Neuronal stem cell (in vitro differentiated cells): ENCODE data around the gene FAM107A.
A peak's percentile ranks its signal among the peaks of the same experiment; 100 is the strongest.

Experiments
- DNase-seq: peaks from one replicate; pipeline ENCODE4 v3.0.0-alpha.2; 2013; ENCODE audit warnings: low spot score
- H2AFZ ChIP-seq: one replicate; pipeline ENCODE4 v1.6.1; 2013; ENCODE audit warnings: mild to moderate bottlenecking, low read length, inconsistent platforms
- H2AK5ac ChIP-seq: 2 replicates; pipeline ENCODE4 v1.6.1; 2013; ENCODE audit warnings: low read depth, mild to moderate bottlenecking, inconsistent platforms, low read length, moderate library complexity, mixed read lengths
- H2BK120ac ChIP-seq: 2 replicates; pipeline ENCODE4 v1.6.1; 2013; ENCODE audit warnings: low read depth, mild to moderate bottlenecking, inconsistent platforms, low read length, moderate library complexity, mixed read lengths
- H2BK12ac ChIP-seq: one replicate; pipeline ENCODE4 v1.6.1; 2013; ENCODE audit warnings: low read length, inconsistent platforms
- H2BK15ac ChIP-seq: 2 replicates; pipeline ENCODE4 v1.6.1; 2013; ENCODE audit warnings: mild to moderate bottlenecking, low read length, inconsistent platforms, mixed read lengths
- H2BK5ac ChIP-seq: one replicate; pipeline ENCODE4 v1.6.1; 2013; ENCODE audit warnings: inconsistent platforms, mild to moderate bottlenecking, low read length, moderate library complexity
- H3K14ac ChIP-seq: one replicate; pipeline ENCODE4 v1.6.1; 2013; ENCODE audit warnings: low read length, inconsistent platforms
- H3K18ac ChIP-seq: 2 replicates; pipeline ENCODE4 v1.6.1; 2013; ENCODE audit warnings: low read length, inconsistent platforms
- H3K23ac ChIP-seq: 2 replicates; pipeline ENCODE4 v1.6.1; 2013; ENCODE audit warnings: low read depth, mild to moderate bottlenecking, mixed read lengths, low read length, inconsistent platforms; ENCODE audit not compliant: poor library complexity
- H3K27ac ChIP-seq: replicated peaks from 3 replicates; pipeline ENCODE4 v1.5.1; 2013; ENCODE audit warnings: low read length, inconsistent platforms
- H3K27me3 ChIP-seq, 3 experiments: 2 replicates each; pipeline ENCODE4 v1.6.1; 2013; ENCODE audit warnings: low read length in 3 of 3, mild to moderate bottlenecking in 2 of 3, inconsistent platforms in 1 of 3, low read depth in 1 of 3, mixed read lengths in 1 of 3, moderate library complexity in 1 of 3; ENCODE audit not compliant: control insufficient read depth in 3 of 3, insufficient read depth in 3 of 3
- H3K36me3 ChIP-seq, 2 donors: replicated peaks in 1 of 2; 2 replicates each; pipeline ENCODE4 v1.6.1; 2013; ENCODE audit warnings: low read length in 2 of 2; ENCODE audit not compliant: control insufficient read depth in 2 of 2, insufficient read depth in 2 of 2
- H3K4ac ChIP-seq: 2 replicates; pipeline ENCODE4 v1.6.1; 2013; ENCODE audit warnings: inconsistent platforms, mild to moderate bottlenecking, low read length, moderate library complexity
- H3K4me1 ChIP-seq, 2 donors: 1 replicate in 1 of 2; 2 replicates in 1 of 2; pipeline ENCODE4 v1.6.1; 2013; ENCODE audit warnings: low read length in 2 of 2, low read depth in 1 of 2; ENCODE audit not compliant: control insufficient read depth in 2 of 2, insufficient read depth in 1 of 2
- H3K4me2 ChIP-seq: one replicate; pipeline ENCODE4 v1.6.1; 2013; ENCODE audit warnings: mild to moderate bottlenecking, low read length, inconsistent platforms; ENCODE audit not compliant: insufficient read depth, poor library complexity, severe bottlenecking
- H3K4me3 ChIP-seq, 2 donors: 2 replicates each; pipeline ENCODE4 v1.5.1; 2013; ENCODE audit warnings: low read length in 2 of 2, mild to moderate bottlenecking in 2 of 2, inconsistent platforms in 1 of 2, moderate library complexity in 1 of 2
- H3K79me1 ChIP-seq: one replicate; pipeline ENCODE4 v1.6.1; 2013; ENCODE audit warnings: low read depth, mild to moderate bottlenecking, inconsistent platforms, low read length, moderate library complexity
- H3K9ac ChIP-seq: one replicate; pipeline ENCODE4 v1.6.1; 2013; ENCODE audit warnings: mild to moderate bottlenecking, low read depth, low read length, inconsistent platforms; ENCODE audit not compliant: poor library complexity
- H3K9me3 ChIP-seq, 2 donors: replicated peaks in 1 of 2; 2 replicates each; pipeline versions ENCODE3 to v1.6.1; 2013; ENCODE audit warnings: low read length in 2 of 2, mild to moderate bottlenecking in 2 of 2, inconsistent platforms in 1 of 2, low read depth in 1 of 2, mixed read lengths in 1 of 2, moderate library complexity in 1 of 2; ENCODE audit not compliant: control insufficient read depth in 2 of 2, insufficient read depth in 1 of 2
- H4K8ac ChIP-seq: one replicate; pipeline ENCODE4 v1.6.1; 2013; ENCODE audit warnings: low read depth, mild to moderate bottlenecking, inconsistent platforms, low read length, moderate library complexity
- H4K91ac ChIP-seq: one replicate; pipeline ENCODE4 v1.6.1; 2013; ENCODE audit warnings: low read length, low read depth, mild to moderate bottlenecking, inconsistent platforms; ENCODE audit not compliant: poor library complexity
- WGBS, 2 donors: extraction: QIAGEN DNeasy Blood & Tissue Kit; methylation state at CpG; one replicate each; pipeline ENCODE4 v1.1.7; 2013; ENCODE audit warnings: missing lambda C conversion rate in 2 of 2, mixed read lengths in 1 of 2; ENCODE audit not compliant: insufficient read length in 2 of 2, insufficient replicate concordance in 1 of 2; ENCODE audit errors: extremely low coverage in 2 of 2; 5-methylcytosine and 5-hydroxymethylcytosine counted together

FAM107A gene

DNA sequence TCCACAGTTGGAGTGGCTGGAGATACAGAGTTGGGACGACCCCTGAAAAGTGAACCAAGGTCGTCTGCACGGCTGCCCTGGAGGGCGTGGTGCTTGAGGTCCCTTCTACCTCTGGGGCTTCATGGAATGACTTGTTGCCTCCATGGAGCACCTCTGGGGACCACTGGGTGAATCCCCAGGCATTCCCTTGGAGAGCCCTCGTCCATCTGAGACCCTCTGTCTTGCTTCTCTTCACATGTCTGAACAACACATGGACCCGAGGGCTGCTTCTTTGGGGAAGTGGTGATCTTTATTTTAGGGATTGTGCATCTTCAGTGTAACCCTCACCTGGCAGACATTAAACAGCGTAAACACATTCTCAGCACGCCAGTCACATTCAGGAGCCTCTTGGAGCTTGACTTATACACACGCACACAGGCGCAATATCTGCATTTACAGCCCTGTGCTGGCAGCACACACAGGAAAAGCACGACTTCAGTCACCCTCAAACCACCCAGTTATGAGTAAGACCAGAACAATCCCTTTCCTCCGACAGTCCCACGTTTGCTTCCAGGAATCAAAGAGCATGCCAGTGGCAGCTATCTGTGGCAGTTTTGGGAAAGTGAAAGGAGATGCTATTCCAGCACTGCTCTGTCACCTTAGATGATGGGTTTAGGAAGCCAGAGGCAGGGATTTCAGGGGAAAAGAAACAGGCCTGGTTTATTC is 12.6 kb downstream of the FAM107A start:
- Histone ChIP-seq H2AFZ (peak overlapping the region; percentile 58), H3K9ac (no peak overlapping the region), H3K4ac (peak overlapping the region; percentile 19), H3K27me3 (no peaks in the 10 kb centered on the region), H3K14ac (no peak overlapping the region), H2BK5ac (peak overlapping the region; percentile 14), H3K4me2 (no peak overlapping the region), H3K23ac (no peak overlapping the region), H3K36me3 (no peaks in the 10 kb centered on the region), H4K8ac (no peak overlapping the region), H2BK120ac (no peak overlapping the region), H4K91ac (peak overlapping the region; percentile 27), H2AK5ac (peak overlapping the region; percentile 47), H3K18ac (peak overlapping the region; percentile 57), H3K4me1 (peaks cover 11 to 20% of the 10 kb centered on the region in 2 donors), H3K79me1 (no peaks in the 10 kb centered on the region), H2BK12ac (peak overlapping the region; percentile 30), H3K27ac (peak overlapping the region; percentile 18), H3K4me3 (no peak overlapping the region), H2BK15ac (peak overlapping the region; percentile 81), H3K9me3 (peaks cover 0 to 6% of the 10 kb centered on the region in 2 donors)
- DNase-seq, result no peak
- no CpG with 5 or more reads among the region's 13 CpGs for WGBS, 2 donors

DNA sequence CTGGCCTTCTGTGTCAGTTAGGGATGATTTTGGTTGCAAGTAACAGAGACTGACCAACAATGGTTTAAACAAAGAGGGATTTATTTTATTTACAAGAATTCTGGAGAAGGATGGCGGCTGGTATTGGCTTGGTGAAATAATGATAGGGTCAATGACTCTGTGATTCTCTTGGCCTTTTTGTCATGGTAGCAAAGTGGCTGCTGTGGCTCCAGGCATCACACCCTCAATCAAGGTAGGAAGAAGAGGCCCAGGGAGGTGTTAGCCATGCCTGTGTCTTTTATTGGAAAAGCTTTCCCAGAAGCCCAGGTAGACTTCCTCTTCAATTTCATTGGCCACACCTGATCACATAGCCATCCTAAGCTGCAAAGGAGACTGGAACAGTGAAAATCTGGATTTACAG is 13.1 kb downstream of the FAM107A start:
- peaks cover 0 to 6% of the 10 kb centered on the region in 2 donors for H3K9me3 ChIP-seq
- H3K36me3 ChIP-seq, result no peaks in the 10 kb centered on the region
- no peaks in the 10 kb centered on the region for H3K79me1 ChIP-seq
- no peak for DNase-seq
- peak overlapping the region; percentile 57 for H3K18ac ChIP-seq
- no peak overlapping the region for H4K91ac ChIP-seq
- H4K8ac ChIP-seq, result no peak overlapping the region
- no peak overlapping the region for H3K4me3 ChIP-seq
- H3K4me1 ChIP-seq, result peaks cover 11 to 20% of the 10 kb centered on the region in 2 donors
- no peak overlapping the region for H2AFZ ChIP-seq
- H3K9ac ChIP-seq, result no peak overlapping the region
- WGBS, 2 donors, result no CpG with 5 or more reads among the region's 1 CpG
- H3K14ac ChIP-seq, result no peak overlapping the region
- peak overlapping the region; percentile 81 for H2BK15ac ChIP-seq
- H3K4ac ChIP-seq, result no peak overlapping the region
- no peaks in the 10 kb centered on the region for H3K27me3 ChIP-seq
- H3K4me2 ChIP-seq, result no peak overlapping the region
- H2BK120ac ChIP-seq, result no peak overlapping the region
- no peak overlapping the region for H3K27ac ChIP-seq
- H3K23ac ChIP-seq, result no peak overlapping the region
- no peak overlapping the region for H2AK5ac ChIP-seq
- H2BK5ac ChIP-seq, result peak overlapping the region; percentile 14
- H2BK12ac ChIP-seq, result peak overlapping the region; percentile 30

DNA sequence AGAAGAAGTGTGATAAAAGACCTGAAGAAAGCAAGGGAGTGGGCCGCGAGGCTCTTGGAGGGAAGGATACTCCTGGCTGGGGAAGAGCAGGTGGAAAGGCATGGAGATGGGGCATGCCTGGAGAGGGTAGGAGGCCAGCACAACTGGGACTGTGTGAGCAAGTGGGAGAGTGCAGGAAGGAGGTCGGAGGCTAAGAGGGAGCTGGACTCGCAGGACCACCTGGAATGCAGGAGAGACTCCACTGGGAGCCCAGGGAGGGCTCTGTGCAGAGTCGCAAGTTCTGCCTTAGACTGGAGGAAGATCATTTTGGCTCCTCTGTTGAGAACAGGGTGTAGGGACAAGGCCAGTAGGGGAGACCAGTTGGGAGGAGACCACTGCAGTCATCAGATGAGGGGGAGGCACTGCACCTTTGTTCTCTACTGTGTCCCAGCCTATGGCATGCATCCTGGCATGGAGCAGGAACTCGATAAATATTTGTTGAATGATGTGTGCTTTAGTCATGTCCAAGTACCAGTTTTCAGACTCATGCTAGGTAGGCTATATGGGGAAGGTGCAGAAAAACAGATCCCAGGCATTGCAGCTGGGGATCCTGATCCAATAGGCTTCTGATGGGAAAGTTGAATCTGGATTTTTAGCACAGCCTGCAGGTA is 13.7 kb downstream of the FAM107A start:
- Histone ChIP-seq H2BK15ac (no peak overlapping the region), H3K4me1 (peaks cover 11 to 18% of the 10 kb centered on the region in 2 donors), H4K91ac (no peak overlapping the region), H3K27me3 (no peaks in the 10 kb centered on the region), H3K79me1 (no peaks in the 10 kb centered on the region), H3K9ac (no peak overlapping the region), H3K27ac (no peak overlapping the region), H2AFZ (no peak overlapping the region), H3K18ac (peak overlapping the region; percentile 73), H3K14ac (no peak overlapping the region), H3K23ac (no peak overlapping the region), H3K36me3 (no peaks in the 10 kb centered on the region), H2AK5ac (peak overlapping the region; percentile 58), H2BK120ac (no peak overlapping the region), H2BK5ac (peak overlapping the region; percentile 14), H3K4ac (peak overlapping the region; percentile 67), H4K8ac (no peak overlapping the region), H2BK12ac (peak overlapping the region; percentile 48), H3K9me3 (peaks cover 0 to 6% of the 10 kb centered on the region in 2 donors), H3K4me3 (no peak overlapping the region), H3K4me2 (no peak overlapping the region)
- no CpG with 5 or more reads among the region's 6 CpGs for WGBS, 2 donors
- no peak for DNase-seq

DNA sequence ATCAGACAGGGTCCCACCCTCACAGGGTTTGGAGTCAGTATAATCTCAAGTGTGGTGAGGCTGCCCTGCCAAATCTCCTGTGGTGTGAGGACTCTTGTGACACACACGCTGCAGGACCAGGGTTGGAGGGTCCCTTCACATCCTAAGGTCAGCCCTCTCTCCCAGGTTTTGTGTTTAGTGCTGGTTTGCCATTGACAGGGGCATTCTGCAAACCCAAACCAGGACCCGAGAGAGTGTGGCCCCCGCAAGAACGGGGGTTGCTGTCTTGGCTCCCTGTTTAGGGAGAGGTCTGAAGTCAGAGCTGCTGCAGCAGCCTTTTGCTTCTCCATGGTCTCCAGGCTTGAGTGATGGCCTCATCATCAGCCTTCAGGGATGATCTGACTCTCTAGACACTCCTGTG is 14.7 kb downstream of the FAM107A start:
- Histone ChIP-seq H3K14ac (no peak overlapping the region), H3K23ac (no peak overlapping the region), H3K9ac (peak overlapping the region; percentile 21), H2BK120ac (no peak overlapping the region), H2AK5ac (peak overlapping the region; percentile 49), H4K91ac (peak overlapping the region; percentile 56), H3K27ac (no peak overlapping the region), H2BK5ac (peak overlapping the region; percentile 72), H4K8ac (no peak overlapping the region), H3K36me3 (no peaks in the 10 kb centered on the region), H3K4me3 (no peak overlapping the region), H2BK12ac (no peak overlapping the region), H2BK15ac (no peak overlapping the region), H3K27me3 (no peaks in the 10 kb centered on the region), H3K18ac (peak overlapping the region; percentile 69), H3K9me3 (peaks cover 0 to 6% of the 10 kb centered on the region in 2 donors), H3K4me2 (no peak overlapping the region), H3K4me1 (peaks cover 11 to 18% of the 10 kb centered on the region in 2 donors), H2AFZ (no peak overlapping the region), H3K79me1 (no peaks in the 10 kb centered on the region), H3K4ac (no peak overlapping the region)
- no CpG with 5 or more reads among the region's 4 CpGs for WGBS, 2 donors
- no peak for DNase-seq
